Hepatocyte (in vitro differentiated cells): ENCODE results near the gene PAX7.

ENCODE experiments used
- CTCF ChIP-seq: fragments of 200-600 bp; sonication (generic); IDR thresholded peaks from 2 replicates; pipeline ENCODE4 v1.5.1; 2016; ENCODE audit warnings: antibody characterized with exemption, mild to moderate bottlenecking; ENCODE audit not compliant: poor library complexity
- EZH2 ChIP-seq: fragments of 200-600 bp; sonication (generic); IDR thresholded peaks from 2 replicates; pipeline ENCODE4 v1.6.1; 2016; ENCODE audit warnings: antibody characterized with exemption, mild to moderate bottlenecking, borderline replicate concordance
- EZH2phosphoT487 ChIP-seq: fragments of 200-600 bp; sonication (generic); IDR thresholded peaks from one replicate; pipeline ENCODE4 v1.6.1; 2018; ENCODE audit warnings: antibody characterized with exemption, mild to moderate bottlenecking, low read depth, moderate library complexity; ENCODE audit not compliant: unreplicated experiment, severe bottlenecking

- no peak for TF ChIP-seq CTCF
- no peak for TF ChIP-seq EZH2
- TF ChIP-seq EZH2phosphoT487: no peak
Measured at GRCh38 chr1:18668046-18668445, 37.4 kb downstream of the PAX7 start.
